ENCODE data around the gene HMGB4. TPM values are rescaled to one million over a fixed set of nuclear protein-coding genes. Genes with fewer than 3 reads are reported as not detected.

The HMGB4 gene
- total and polyA plus RNA-seq, 7 donors = not detected

DNA sequence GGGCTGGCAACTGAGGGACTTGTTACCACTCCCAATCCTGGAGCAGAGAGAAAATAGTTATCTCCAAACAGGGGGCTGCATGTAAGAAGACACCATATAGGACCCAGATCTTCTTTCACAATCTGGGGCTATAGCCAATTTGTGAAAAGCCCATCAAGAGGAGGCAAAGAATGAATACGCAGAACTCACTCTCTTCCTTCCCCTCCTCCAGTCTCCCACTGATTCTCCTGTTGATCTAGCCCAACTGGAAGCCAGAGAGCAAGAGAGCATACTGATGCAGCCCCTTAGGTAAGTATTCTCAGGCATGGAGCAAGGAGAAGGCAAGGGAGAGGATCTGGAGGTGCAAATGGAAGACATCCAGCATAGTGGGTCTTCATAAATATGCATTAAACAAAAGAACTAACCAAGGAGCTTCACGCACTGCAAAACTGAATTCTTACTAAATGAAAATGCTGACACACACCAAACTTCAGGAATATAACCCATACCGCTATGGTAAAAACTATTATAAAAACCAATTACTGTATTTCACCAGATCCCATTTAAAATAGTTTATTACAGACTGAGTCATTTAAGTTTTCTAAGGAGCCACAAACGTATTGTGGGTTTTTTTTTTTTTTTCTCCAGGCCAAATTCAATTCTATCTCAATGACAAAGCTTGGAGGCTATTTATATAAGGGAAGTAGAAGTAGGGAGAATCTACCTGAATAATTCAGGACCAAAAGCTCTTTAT is 15.5 kb upstream of the HMGB4 start:
- 50 to 51% methylated on average over 4 of the region's 4 CpGs for WGBS, 2 donors
- H3K4me3 ChIP-seq = no peak overlapping the region
- no peak for TF ChIP-seq POLR2AphosphoS5 (IDR thresholded peaks at IDR 0.05)
- TF ChIP-seq, protein P1, sequence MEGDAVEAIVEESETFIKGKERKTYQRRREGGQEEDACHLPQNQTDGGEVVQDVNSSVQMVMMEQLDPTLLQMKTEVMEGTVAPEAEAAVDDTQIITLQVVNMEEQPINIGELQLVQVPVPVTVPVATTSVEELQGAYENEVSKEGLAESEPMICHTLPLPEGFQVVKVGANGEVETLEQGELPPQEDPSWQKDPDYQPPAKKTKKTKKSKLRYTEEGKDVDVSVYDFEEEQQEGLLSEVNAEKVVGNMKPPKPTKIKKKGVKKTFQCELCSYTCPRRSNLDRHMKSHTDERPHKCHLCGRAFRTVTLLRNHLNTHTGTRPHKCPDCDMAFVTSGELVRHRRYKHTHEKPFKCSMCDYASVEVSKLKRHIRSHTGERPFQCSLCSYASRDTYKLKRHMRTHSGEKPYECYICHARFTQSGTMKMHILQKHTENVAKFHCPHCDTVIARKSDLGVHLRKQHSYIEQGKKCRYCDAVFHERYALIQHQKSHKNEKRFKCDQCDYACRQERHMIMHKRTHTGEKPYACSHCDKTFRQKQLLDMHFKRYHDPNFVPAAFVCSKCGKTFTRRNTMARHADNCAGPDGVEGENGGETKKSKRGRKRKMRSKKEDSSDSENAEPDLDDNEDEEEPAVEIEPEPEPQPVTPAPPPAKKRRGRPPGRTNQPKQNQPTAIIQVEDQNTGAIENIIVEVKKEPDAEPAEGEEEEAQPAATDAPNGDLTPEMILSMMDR (IDR thresholded peaks at IDR 0.05) = no peak
- no peak for TF ChIP-seq EP300 (IDR thresholded peaks at IDR 0.05)
- no peak for TF ChIP-seq POLR2A (IDR thresholded peaks at IDR 0.05)
- intact Hi-C loops (cut with DNase I) = no loop called here
- no peak for DNase-seq
- H3K9me3 ChIP-seq = no peaks in the 10 kb centered on the region
- no peaks in the 10 kb centered on the region for H3K27me3 ChIP-seq
- H3K36me3 ChIP-seq = no peaks in the 10 kb centered on the region
- no peaks in the 10 kb centered on the region for H3K4me1 ChIP-seq
- H3K27ac ChIP-seq = no peak overlapping the region

DNA sequence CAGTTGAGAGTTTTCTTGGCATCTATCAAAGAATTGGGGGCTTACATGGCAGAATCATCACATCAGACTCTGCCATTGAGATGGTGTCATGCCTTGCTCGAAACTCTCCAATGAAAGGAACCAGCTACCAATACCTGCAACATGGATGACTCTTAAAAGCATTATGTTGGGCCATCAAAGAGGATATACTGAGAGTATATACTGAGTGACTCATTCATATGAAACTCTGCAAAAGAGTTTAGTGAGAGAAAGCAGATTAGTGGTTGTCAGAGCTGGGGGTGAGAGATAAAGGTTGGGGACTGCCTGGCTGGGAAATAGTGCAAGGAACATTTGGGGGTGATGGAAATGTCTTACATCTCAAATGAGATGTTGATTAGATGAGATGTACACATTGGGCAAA is 14.7 kb upstream of the HMGB4 start:
- intact Hi-C loops (cut with DNase I) = no loop called here
- no peaks in the 10 kb centered on the region for H3K4me1 ChIP-seq
- no peaks in the 10 kb centered on the region for H3K9me3 ChIP-seq
- DNase-seq = no peak
- TF ChIP-seq, protein P1 (IDR thresholded peaks at IDR 0.05) = no peak
- TF ChIP-seq EP300 (IDR thresholded peaks at IDR 0.05) = no peak
- no peak for TF ChIP-seq POLR2A (IDR thresholded peaks at IDR 0.05)
- TF ChIP-seq POLR2AphosphoS5 (IDR thresholded peaks at IDR 0.05) = no peak
- WGBS, 2 donors = 75 to 82% methylated on average over 1 of the region's 1 CpG
- no peak overlapping the region for H3K4me3 ChIP-seq
- no peak overlapping the region for H3K27ac ChIP-seq
- H3K36me3 ChIP-seq = no peaks in the 10 kb centered on the region
- H3K27me3 ChIP-seq = peaks cover 0 to 4% (median 0%) of the 10 kb centered on the region in 3 donors

DNA sequence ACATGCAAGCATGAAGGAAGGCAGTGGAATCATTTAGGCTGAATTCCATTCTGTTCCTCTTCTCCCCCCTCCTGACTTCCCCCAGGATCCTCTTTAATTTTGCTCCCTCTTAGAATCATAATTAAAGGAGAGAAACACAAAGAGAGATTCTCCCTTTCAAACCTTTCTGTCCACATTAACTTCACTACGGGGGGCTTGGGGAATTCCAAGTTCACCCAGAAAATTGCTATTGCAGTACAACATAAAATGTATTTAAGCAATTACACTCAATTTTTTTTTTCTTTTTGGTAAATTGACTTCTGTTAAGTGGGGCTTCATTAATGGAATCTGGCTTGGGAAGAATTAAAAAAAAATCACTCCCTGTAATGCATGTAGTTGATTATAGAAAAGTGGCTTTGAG is 13.4 kb upstream of the HMGB4 start:
- Histone ChIP-seq H3K36me3 (no peaks in the 10 kb centered on the region), H3K4me1 (no peaks in the 10 kb centered on the region), H3K9me3 (no peaks in the 10 kb centered on the region), H3K27ac (no peak overlapping the region), H3K27me3 (peaks cover 0 to 10% (median 0%) of the 10 kb centered on the region in 3 donors), H3K4me3 (no peak overlapping the region)
- TF ChIP-seq POLR2A (IDR thresholded peaks at IDR 0.05) (no peak), EP300 (IDR thresholded peaks at IDR 0.05) (no peak), POLR2AphosphoS5 (IDR thresholded peaks at IDR 0.05) (no peak)
- TF ChIP-seq, protein P1 (IDR thresholded peaks at IDR 0.05) = no peak
- DNase-seq = no peak
- WGBS, 2 donors = 85 to 89% methylated on average over 1 of the region's 1 CpG
- intact Hi-C loops (cut with DNase I) = no loop called here

DNA sequence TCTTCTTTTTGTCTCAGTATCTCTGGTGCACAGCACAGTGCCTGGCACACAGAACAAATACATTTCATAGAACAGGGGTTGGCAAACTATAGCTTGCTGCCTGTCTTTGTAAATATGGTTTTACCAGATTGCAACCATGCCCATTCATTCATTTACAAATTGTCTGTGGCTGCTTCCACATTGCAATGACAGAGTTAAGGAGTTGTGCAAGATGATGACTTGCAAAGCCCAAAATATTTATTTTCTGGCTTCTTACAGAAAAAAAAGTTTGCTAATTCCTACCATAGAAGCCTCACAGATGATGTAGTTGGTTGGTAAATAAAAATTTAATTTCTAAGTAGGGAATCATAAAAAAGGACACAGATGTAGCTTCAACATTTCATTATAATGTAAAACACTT is 11.2 kb upstream of the HMGB4 start:
- peaks cover 0 to 17% (median 0%) of the 10 kb centered on the region in 3 donors for H3K27me3 ChIP-seq
- intact Hi-C loops (cut with DNase I) = no loop called here
- no peak overlapping the region for H3K27ac ChIP-seq
- TF ChIP-seq, protein P1 (IDR thresholded peaks at IDR 0.05) = no peak
- TF ChIP-seq POLR2AphosphoS5 (IDR thresholded peaks at IDR 0.05) (no peak), POLR2A (IDR thresholded peaks at IDR 0.05) (no peak), EP300 (IDR thresholded peaks at IDR 0.05) (no peak)
- no peak overlapping the region for H3K4me3 ChIP-seq
- H3K36me3 ChIP-seq = no peaks in the 10 kb centered on the region
- DNase-seq = no peak
- no peaks in the 10 kb centered on the region for H3K4me1 ChIP-seq
- H3K9me3 ChIP-seq = no peaks in the 10 kb centered on the region

DNA sequence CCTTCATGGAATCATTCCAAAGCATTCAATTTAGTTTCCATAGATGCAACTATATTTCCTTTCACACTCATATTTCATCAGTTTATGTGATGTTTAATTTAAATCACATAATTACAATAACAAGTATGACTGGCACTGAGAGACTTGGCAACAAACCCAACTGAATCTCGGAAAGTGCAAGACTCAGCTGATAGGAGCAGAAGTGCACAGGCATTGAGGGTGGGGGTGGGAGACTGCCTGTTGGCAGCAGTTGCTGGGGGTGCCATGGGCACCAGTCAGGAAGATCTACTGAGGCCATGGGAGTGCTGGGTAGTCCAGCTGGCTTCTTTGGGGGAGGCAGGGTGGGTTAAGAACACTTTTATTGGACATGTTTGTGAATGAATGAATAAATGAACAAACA is 10.4 kb upstream of the HMGB4 start:
- H3K4me3 ChIP-seq = no peak overlapping the region
- no peak overlapping the region for H3K27ac ChIP-seq
- no peaks in the 10 kb centered on the region for H3K9me3 ChIP-seq
- no peak for DNase-seq
- 29 to 56% methylated on average over 1 of the region's 1 CpG for WGBS, 2 donors
- intact Hi-C loops (cut with DNase I) = no loop called here
- peaks cover 0 to 17% (median 0%) of the 10 kb centered on the region in 3 donors for H3K27me3 ChIP-seq
- H3K4me1 ChIP-seq = no peaks in the 10 kb centered on the region
- H3K36me3 ChIP-seq = no peaks in the 10 kb centered on the region
- TF ChIP-seq POLR2AphosphoS5 (IDR thresholded peaks at IDR 0.05) = no peak
- TF ChIP-seq, protein P1 (IDR thresholded peaks at IDR 0.05) = no peak
- TF ChIP-seq POLR2A (IDR thresholded peaks at IDR 0.05) = no peak
- no peak for TF ChIP-seq EP300 (IDR thresholded peaks at IDR 0.05)
